Panc1 (cell line): ENCODE data around the gene FRS2. TPM values are rescaled to one million over a fixed set of nuclear protein-coding genes. Genes with fewer than 3 reads are reported as not detected.
A peak's percentile ranks its signal among the peaks of the same experiment; 100 is the strongest.

Experiments
- ATAC-seq: fragments of 200-7000 bp; cut with Tn5 transposase; 2 replicates; pipeline ENCODE4 v1.9.1; 2020; ENCODE audit warnings: mild to moderate bottlenecking, moderate library complexity
- BruUV-seq: library from RNA; stranded (reverse); fragments of 400-500 nt; replicated peaks from 2 replicates; lab custom pipeline; 2021; lab: Mats Ljungman, UMichigan
- CTCF ChIA-PET: fragments of 300-600 bp; sonication (Branson Sonifier 250); formaldehyde crosslinking; loops from one replicate; lab custom pipeline; 2022; ENCODE audit warnings: antibody characterized with exemption; lab: Charles Lee
- POLR2A ChIA-PET: fragments of 300-600 bp; sonication (Branson Sonifier 250); formaldehyde crosslinking; loops from one replicate; lab custom pipeline; 2022; ENCODE audit warnings: antibody characterized with exemption; lab: Charles Lee
- DNase-seq: peaks from one replicate; pipeline ENCODE4 v3.0.0-alpha.2; 2010; ENCODE audit warnings: low read depth, low spot score
- H3K27ac ChIP-seq: 2 replicates; pipeline ENCODE4 v1.5.1; 2011; ENCODE audit warnings: mild to moderate bottlenecking, low read length, inconsistent platforms
- H3K27me3 ChIP-seq: fragments of 200-500 bp; sonication (Bioruptor generic); 2 replicates; pipeline ENCODE4 v1.6.0; 2014; ENCODE audit warnings: low read length, inconsistent platforms; ENCODE audit not compliant: control insufficient read depth, insufficient read depth
- H3K36me3 ChIP-seq: fragments of 200-500 bp; sonication (Bioruptor generic); 2 replicates; pipeline ENCODE4 v1.5.1; 2014; ENCODE audit warnings: inconsistent platforms, mild to moderate bottlenecking, low read length, moderate library complexity; ENCODE audit not compliant: control insufficient read depth, insufficient read depth
- H3K4me1 ChIP-seq: 2 replicates; pipeline ENCODE4 v1.5.1; 2011; ENCODE audit warnings: inconsistent platforms, mild to moderate bottlenecking, low read length, moderate library complexity; ENCODE audit not compliant: control insufficient read depth, insufficient read depth
- H3K4me3 ChIP-seq, 2 experiments: 2 replicates each; pipeline ENCODE4 v1.5.1; 2011 to 2012; ENCODE audit warnings: low read depth in 2 of 2, low read length in 2 of 2, mild to moderate bottlenecking in 2 of 2, inconsistent platforms in 1 of 2, moderate library complexity in 1 of 2
- H3K9me3 ChIP-seq: fragments of 200-500 bp; sonication (Bioruptor generic); 2 replicates; pipeline ENCODE4 v1.5.1; 2014; ENCODE audit warnings: low read depth, mild to moderate bottlenecking, inconsistent platforms, low read length, moderate library complexity; ENCODE audit not compliant: control insufficient read depth, insufficient read depth
- POLR2AphosphoS5 ChIP-seq: IDR thresholded peaks from 2 replicates; pipeline ENCODE4 v1.6.1; 2012; ENCODE audit warnings: mild to moderate bottlenecking, low read depth, low read length, moderate library complexity
- SIN3A ChIP-seq: IDR thresholded peaks from 2 replicates; pipeline ENCODE4 v1.6.1; 2012; ENCODE audit warnings: low read depth, mild to moderate bottlenecking, low read length, moderate library complexity, borderline replicate concordance; ENCODE audit not compliant: insufficient read depth
- TCF7L2 ChIP-seq: IDR thresholded peaks from 2 replicates; pipeline ENCODE4 v1.6.1; 2011; ENCODE audit warnings: mild to moderate bottlenecking, low read depth, low read length, inconsistent platforms
- in situ Hi-C: cut with HindIII; loops from 2 replicates; pipeline ENCODE4 v1.10.0; 2016; ENCODE audit warnings: low sequenced_read_pairs, low pct_unique_long_range_greater_than_20kb
- intact Hi-C: fragments of 100-400 bp; cut with micrococcal nuclease; formaldehyde crosslinking; loops from one replicate; pipeline ENCODE4 v1.10.0; 2022; ENCODE audit not compliant: unreplicated experiment
- total RNA-seq: library from RNA; stranded (reverse); gene quantifications from one replicate; pipeline ENCODE4 v1.2.1, GENCODE V29; 2021; ENCODE audit not compliant: unreplicated experiment
- TF ChIP-seq, protein P1 (sequence below): fragments of 450-650 bp; IDR thresholded peaks from 2 replicates; pipeline ENCODE4 v1.5.1; 2017; ENCODE audit warnings: mild to moderate bottlenecking
- TF ChIP-seq, protein P2 (sequence below), 2 experiments: IDR thresholded peaks; 2 replicates each; pipeline ENCODE4 v1.6.1; 2011 to 2012; ENCODE audit warnings: low read depth in 2 of 2, control low read depth in 1 of 2, low read length in 1 of 2, mild to moderate bottlenecking in 1 of 2, moderate library complexity in 1 of 2; ENCODE audit not compliant: insufficient read depth in 1 of 2

Gene FRS2
- total RNA-seq, 1 experiment from 2014 or later = 26.6 TPM

DNA sequence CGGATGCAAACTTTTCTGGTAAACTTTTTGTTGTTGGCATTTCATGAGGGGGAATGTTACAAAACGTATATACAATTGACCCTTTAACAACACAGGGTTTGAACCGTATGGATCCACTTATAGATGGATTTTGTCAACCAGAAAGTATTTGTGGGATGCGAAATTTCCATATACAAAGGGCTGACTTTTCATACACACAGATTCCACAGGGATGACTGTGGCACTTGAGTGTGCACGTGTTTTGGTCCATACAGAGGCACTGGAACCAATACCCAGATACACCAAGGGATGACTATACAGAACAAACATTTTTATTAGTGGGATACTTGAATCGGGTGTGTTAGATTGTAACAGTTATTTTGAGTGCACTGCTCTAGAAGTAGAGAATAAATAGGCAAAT, 85.3 kb downstream of the FRS2 start:
- CTCF ChIA-PET = no interaction called here
- ATAC-seq = peak; percentile 71; the same call in 1 of the 2 replicates
- H3K36me3 ChIP-seq = no peaks in the 10 kb centered on the region
- no peak overlapping the region for H3K4me3 ChIP-seq
- H3K27me3 ChIP-seq = no peaks in the 10 kb centered on the region
- no peaks in the 10 kb centered on the region for H3K9me3 ChIP-seq
- TF ChIP-seq, protein P1, sequence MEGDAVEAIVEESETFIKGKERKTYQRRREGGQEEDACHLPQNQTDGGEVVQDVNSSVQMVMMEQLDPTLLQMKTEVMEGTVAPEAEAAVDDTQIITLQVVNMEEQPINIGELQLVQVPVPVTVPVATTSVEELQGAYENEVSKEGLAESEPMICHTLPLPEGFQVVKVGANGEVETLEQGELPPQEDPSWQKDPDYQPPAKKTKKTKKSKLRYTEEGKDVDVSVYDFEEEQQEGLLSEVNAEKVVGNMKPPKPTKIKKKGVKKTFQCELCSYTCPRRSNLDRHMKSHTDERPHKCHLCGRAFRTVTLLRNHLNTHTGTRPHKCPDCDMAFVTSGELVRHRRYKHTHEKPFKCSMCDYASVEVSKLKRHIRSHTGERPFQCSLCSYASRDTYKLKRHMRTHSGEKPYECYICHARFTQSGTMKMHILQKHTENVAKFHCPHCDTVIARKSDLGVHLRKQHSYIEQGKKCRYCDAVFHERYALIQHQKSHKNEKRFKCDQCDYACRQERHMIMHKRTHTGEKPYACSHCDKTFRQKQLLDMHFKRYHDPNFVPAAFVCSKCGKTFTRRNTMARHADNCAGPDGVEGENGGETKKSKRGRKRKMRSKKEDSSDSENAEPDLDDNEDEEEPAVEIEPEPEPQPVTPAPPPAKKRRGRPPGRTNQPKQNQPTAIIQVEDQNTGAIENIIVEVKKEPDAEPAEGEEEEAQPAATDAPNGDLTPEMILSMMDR = no peak
- TF ChIP-seq SIN3A (no peak), POLR2AphosphoS5 (no peak), TCF7L2 (no peak)
- TF ChIP-seq, protein P2, sequence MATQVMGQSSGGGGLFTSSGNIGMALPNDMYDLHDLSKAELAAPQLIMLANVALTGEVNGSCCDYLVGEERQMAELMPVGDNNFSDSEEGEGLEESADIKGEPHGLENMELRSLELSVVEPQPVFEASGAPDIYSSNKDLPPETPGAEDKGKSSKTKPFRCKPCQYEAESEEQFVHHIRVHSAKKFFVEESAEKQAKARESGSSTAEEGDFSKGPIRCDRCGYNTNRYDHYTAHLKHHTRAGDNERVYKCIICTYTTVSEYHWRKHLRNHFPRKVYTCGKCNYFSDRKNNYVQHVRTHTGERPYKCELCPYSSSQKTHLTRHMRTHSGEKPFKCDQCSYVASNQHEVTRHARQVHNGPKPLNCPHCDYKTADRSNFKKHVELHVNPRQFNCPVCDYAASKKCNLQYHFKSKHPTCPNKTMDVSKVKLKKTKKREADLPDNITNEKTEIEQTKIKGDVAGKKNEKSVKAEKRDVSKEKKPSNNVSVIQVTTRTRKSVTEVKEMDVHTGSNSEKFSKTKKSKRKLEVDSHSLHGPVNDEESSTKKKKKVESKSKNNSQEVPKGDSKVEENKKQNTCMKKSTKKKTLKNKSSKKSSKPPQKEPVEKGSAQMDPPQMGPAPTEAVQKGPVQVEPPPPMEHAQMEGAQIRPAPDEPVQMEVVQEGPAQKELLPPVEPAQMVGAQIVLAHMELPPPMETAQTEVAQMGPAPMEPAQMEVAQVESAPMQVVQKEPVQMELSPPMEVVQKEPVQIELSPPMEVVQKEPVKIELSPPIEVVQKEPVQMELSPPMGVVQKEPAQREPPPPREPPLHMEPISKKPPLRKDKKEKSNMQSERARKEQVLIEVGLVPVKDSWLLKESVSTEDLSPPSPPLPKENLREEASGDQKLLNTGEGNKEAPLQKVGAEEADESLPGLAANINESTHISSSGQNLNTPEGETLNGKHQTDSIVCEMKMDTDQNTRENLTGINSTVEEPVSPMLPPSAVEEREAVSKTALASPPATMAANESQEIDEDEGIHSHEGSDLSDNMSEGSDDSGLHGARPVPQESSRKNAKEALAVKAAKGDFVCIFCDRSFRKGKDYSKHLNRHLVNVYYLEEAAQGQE (IDR thresholded peaks at IDR 0.05; ENCODE audit: insufficient read depth in 1 of 2, low read depth in 2 of 2, low read length in 1 of 2) = no peak
- no peak for DNase-seq
- BruUV-seq = no TSS peak
- POLR2A ChIA-PET = interaction anchor here (0.6 kb wide), 1 partner anchor 11 kb away, joined by 5 read pairs; no protein-coding TSS in a partner anchor
- H3K27ac ChIP-seq = no peak overlapping the region
- no peaks in the 10 kb centered on the region for H3K4me1 ChIP-seq
- in situ Hi-C loops = no loop called here
- intact Hi-C loops = no loop called here

DNA sequence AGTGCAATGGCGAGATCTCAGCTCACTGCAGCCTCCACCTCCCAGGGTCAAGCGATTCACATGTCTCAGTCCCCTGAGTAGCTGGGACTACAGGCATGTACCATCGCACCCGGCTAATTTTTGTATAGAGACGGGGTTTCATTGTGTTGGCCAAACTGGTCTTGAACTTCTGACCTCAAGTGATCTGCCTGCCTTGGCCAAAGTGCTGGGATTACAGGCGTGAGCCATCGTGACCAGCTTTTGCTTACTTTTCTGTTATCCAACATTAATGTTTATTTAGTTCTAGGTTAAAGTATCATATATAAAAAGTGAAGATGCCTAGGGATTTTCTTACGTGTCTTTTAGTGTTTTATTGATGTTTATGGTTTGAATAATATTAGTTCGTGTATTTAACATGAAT, 86.2 kb downstream of the FRS2 start:
- in situ Hi-C loops = no loop called here

More for the DNA sequence above, 86.2 kb downstream of the FRS2 start:
- ATAC-seq = no peak
- intact Hi-C loops = no loop called here
- BruUV-seq = no TSS peak
- Histone ChIP-seq H3K27ac (no peak overlapping the region), H3K36me3 (no peaks in the 10 kb centered on the region), H3K4me3 (no peak overlapping the region), H3K9me3 (no peaks in the 10 kb centered on the region), H3K27me3 (no peaks in the 10 kb centered on the region), H3K4me1 (no peaks in the 10 kb centered on the region)
- CTCF ChIA-PET = no interaction called here
- DNase-seq = no peak
- no peak for TF ChIP-seq POLR2AphosphoS5
- TF ChIP-seq, protein P2 (IDR thresholded peaks at IDR 0.05; ENCODE audit: insufficient read depth in 1 of 2, low read depth in 2 of 2, low read length in 1 of 2) = no peak
- TF ChIP-seq, protein P1 = no peak
- POLR2A ChIA-PET = no interaction called here
